H1 (cell line): ENCODE measurements around the gene RNF130. TPM values are rescaled to one million over a fixed set of nuclear protein-coding genes. Genes with fewer than 3 reads are reported as not detected.

Experiments used
- SRF ChIP-seq: IDR thresholded peaks from 2 replicates; pipeline ENCODE4 v1.6.1; 2011; ENCODE audit warnings: mild to moderate bottlenecking, low read depth, low read length, moderate library complexity
- SUZ12 ChIP-seq: fragments of 200-600 bp; sonication (generic); IDR thresholded peaks from 2 replicates; pipeline ENCODE4 v1.6.1; 2012; ENCODE audit warnings: mild to moderate bottlenecking, inconsistent platforms, low read length, moderate library complexity, mixed read lengths
- polyA plus RNA-seq, 7 experiments: library from polyadenylated mRNA; depleted of rRNA in 3 of 7; stranded (reverse) in 5 of 7; unstranded in 2 of 7; fragments of >200 nt in 5 of 7; fragments of 200-250 nt in 2 of 7; gene quantifications; 1 replicate in 5 of 7; 2 replicates in 1 of 7; 4 replicates in 1 of 7; pipeline versions ENCODE4 v1.2.1 to v1.2.3, GENCODE V29; 2011 to 2013; ENCODE audit warnings: missing spikeins in 2 of 7, mixed read lengths in 2 of 7
- total RNA-seq: library from RNA; stranded (reverse); fragmentation: NEBNext Ultra II Directional; extraction: Animal tissue kit (Norgen Biotek cat#: 25700); gene quantifications from 2 replicates; pipeline ENCODE4 v1.2.1, GENCODE V29; 2021

RNF130 gene
- total and polyA plus RNA-seq, 2 of the 8 experiments (the other 6 are each of a cell fraction or from before 2014, with no cell fraction given) = 65.1 to 70.0 TPM

DNA sequence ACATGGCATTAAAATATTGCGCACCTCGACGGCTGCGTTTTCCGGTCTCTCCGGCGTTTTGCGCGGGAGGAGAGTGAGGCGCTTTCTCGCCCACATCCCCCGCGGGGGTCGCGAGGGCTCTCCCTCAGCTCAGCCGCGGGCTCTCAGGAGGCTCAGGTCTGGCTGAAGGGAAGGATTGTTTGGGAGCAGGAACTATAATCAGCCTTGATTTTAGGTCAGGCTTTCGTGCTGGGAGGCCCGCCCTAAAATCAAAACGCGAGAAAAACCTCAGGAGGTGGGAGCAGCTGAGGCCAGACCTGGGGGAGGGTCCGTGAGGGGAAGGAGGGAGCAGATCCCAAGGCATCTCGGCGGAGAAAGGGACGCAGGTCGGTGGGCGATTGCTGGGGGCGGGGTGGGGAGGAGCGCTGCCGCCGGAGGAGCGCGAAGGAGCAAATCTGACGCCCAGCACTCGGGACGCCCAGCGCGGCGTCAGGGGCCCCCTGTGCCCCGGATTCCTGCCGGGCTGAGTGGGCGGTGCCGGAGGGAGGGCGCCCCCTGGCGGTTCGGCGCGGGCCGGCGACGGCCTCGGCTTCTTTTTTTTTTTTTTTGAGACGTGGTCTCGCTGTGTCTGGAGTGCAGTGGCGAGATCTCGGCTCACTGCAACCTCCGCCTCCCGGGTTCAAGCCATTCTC is 18.7 kb upstream of the RNF130 start (continued):
- TF ChIP-seq SUZ12 (no peak), SRF (0 out of 2 replicates have a peak, but pooled peaks have one; percentile 18)
